ENCODE measurements around the gene SKIL. TPM values are rescaled to one million over a fixed set of nuclear protein-coding genes. Genes with fewer than 3 reads are reported as not detected.

The SKIL gene
- total and polyA plus RNA-seq, 11 donors: 6.6 to 33.6 (median 24.0) TPM

GRCh38 chr3:170417090-170417489 lies 59.6 kb downstream of the SKIL start:
- ATAC-seq (no peak), DNase-seq (no peak)
- intact Hi-C loops (cut with DNase I): loop anchor here in 3 of 10 donors (2.0 to 10.0 kb wide), 3 partner anchors 275 to 428 kb away; no protein-coding TSS in a partner anchor
- TF ChIP-seq POLR2A (IDR thresholded peaks at IDR 0.05): no peak
- TF ChIP-seq, protein P1, sequence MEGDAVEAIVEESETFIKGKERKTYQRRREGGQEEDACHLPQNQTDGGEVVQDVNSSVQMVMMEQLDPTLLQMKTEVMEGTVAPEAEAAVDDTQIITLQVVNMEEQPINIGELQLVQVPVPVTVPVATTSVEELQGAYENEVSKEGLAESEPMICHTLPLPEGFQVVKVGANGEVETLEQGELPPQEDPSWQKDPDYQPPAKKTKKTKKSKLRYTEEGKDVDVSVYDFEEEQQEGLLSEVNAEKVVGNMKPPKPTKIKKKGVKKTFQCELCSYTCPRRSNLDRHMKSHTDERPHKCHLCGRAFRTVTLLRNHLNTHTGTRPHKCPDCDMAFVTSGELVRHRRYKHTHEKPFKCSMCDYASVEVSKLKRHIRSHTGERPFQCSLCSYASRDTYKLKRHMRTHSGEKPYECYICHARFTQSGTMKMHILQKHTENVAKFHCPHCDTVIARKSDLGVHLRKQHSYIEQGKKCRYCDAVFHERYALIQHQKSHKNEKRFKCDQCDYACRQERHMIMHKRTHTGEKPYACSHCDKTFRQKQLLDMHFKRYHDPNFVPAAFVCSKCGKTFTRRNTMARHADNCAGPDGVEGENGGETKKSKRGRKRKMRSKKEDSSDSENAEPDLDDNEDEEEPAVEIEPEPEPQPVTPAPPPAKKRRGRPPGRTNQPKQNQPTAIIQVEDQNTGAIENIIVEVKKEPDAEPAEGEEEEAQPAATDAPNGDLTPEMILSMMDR (IDR thresholded peaks at IDR 0.05): no peak
- no peaks in the 10 kb centered on the region for H3K9me3 ChIP-seq
- H3K27ac ChIP-seq: no peak overlapping the region
- no peaks in the 10 kb centered on the region for H3K36me3 ChIP-seq
- peaks cover 0 to 34% (median 22%) of the 10 kb centered on the region in 12 donors for H3K4me1 ChIP-seq
- H3K27me3 ChIP-seq: peaks cover 0 to 37% (median 23%) of the 10 kb centered on the region in 9 donors
- 84 to 100% (median 88%) methylated on average over 1 of the region's 1 CpG for WGBS, 4 donors
- no peak overlapping the region for H3K4me3 ChIP-seq

DNA sequence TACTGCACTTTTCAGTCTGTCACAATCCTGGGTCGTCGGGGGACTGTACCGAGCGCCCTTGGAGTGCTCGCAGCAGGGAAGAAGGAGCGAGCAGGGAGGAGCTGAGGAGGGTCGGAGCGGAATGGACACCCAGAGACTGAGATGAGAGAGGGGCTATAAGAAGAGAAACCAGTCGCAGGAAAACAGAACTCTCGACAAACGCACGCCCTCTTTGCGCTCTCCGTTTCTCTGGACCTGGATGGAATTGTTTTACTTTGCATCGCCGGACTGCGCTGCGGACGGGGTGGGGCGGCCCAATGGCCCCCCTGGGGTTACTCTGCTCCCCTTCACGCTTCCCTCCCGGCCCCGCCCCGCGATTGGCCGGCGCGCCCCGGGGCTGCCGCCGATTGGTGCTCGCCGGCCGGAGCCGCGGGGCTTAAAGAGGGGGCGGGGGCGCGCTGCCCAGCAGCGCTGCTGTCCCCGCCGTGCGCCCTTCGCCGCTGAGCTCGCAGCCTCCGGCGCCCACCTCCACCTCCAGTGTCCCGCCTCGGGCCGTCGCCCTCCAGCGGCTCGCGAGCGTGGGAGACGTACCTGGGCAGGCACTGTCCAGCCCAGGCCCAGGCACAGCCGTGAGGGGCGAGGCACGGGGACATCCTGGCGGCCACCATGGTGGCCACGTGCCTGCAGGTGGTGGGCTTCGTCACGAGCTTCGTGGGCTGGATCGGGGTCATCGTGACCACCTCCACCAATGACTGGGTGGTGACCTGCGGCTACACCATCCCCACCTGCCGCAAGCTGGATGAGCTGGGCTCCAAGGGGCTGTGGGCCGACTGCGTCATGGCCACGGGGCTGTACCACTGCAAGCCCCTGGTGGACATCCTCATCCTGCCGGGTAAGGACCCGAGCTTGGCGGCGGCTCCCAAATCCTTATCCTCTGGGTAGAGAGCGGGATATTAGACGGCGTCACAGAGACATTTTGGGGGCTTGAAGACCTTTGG lies 61.2 kb downstream of the SKIL start, which contains the start of gene CLDN11:
TSS of gene CLDN11 (plus strand) at position 447 of the 977 bp plus-strand sequence. CDS start at position 646, 199 bp downstream.
- Histone ChIP-seq H3K27me3 (peaks cover 0 to 37% (median 23%) of the 10 kb centered on the region in 9 donors), H3K4me1 (peaks cover 0 to 34% (median 22%) of the 10 kb centered on the region in 12 donors), H3K4me3 (peak within 1 kb of the TSS; percentile 25 to 61 (median 50)), H3K9me3 (no peaks in the 10 kb centered on the region), H3K36me3 (no peaks in the 10 kb centered on the region), H3K27ac (peak within 1 kb of the TSS in 11 of 12 donors; percentile 9 to 70 (median 53))
- intact Hi-C loops (cut with DNase I): loop anchor here in 2 of 10 donors (5.0 to 10.0 kb wide), 2 partner anchors 274 to 426 kb away; no protein-coding TSS in a partner anchor
- peak in 3 of 4 donors; percentile 59 to 76 (median 75) for ATAC-seq
- TF ChIP-seq, protein P1 (IDR thresholded peaks at IDR 0.05): no peak
- TF ChIP-seq POLR2A (IDR thresholded peaks at IDR 0.05): no peak
- WGBS, 4 donors: 2 to 10% (median 3%) methylated on average over 31 to 79 of the region's 79 CpGs
- DNase-seq: peak; percentile 33 to 64 (median 45)

DNA sequence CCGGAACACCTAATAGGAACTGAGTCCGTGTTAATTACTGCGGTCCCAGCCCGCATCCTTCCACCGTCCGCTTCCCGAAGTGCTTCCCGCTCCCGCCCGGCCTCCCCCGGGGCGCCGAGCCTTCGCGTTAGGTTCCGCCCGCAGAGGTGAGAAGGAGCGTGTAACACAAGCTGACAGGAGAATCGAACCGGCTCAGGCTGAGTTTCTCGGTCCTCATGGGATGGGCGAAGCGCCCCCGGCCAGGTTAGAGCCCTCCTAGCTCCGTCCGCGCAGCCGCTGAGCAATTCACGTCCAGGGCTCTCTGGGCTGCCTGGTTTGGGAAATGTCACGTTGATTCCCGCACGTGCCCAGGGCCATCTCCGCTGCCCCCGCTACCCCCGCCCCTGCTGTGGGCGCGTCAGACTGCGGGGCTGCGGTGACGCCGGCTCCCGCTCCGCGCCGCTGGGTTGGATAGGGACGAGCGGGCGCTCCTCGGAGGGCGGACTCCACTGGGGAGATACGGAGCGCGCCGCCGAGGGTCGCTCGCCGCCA lies 62.1 kb downstream of the SKIL start:
- intact Hi-C loops (cut with DNase I): loop anchor here in 2 of 10 donors (5.0 to 10.0 kb wide), 2 partner anchors 273 to 425 kb away; no protein-coding TSS in a partner anchor
- no peak for TF ChIP-seq POLR2A (IDR thresholded peaks at IDR 0.05)
- H3K27ac ChIP-seq: peak overlapping the region in 11 of 12 donors; percentile 9 to 70 (median 53)
- no peaks in the 10 kb centered on the region for H3K9me3 ChIP-seq
- peaks cover 0 to 34% (median 22%) of the 10 kb centered on the region in 12 donors for H3K4me1 ChIP-seq
- H3K27me3 ChIP-seq: peaks cover 0 to 37% (median 23%) of the 10 kb centered on the region in 9 donors
- H3K36me3 ChIP-seq: no peaks in the 10 kb centered on the region
- ATAC-seq (peak in 3 of 4 donors; percentile 41 to 64 (median 60)), DNase-seq (peak in 2 of 5 donors; percentile 22 to 34)
- peak overlapping the region; percentile 19 to 61 (median 50) for H3K4me3 ChIP-seq
- 4 to 6% (median 5%) methylated on average over 22 to 58 of the region's 58 CpGs for WGBS, 4 donors

DNA sequence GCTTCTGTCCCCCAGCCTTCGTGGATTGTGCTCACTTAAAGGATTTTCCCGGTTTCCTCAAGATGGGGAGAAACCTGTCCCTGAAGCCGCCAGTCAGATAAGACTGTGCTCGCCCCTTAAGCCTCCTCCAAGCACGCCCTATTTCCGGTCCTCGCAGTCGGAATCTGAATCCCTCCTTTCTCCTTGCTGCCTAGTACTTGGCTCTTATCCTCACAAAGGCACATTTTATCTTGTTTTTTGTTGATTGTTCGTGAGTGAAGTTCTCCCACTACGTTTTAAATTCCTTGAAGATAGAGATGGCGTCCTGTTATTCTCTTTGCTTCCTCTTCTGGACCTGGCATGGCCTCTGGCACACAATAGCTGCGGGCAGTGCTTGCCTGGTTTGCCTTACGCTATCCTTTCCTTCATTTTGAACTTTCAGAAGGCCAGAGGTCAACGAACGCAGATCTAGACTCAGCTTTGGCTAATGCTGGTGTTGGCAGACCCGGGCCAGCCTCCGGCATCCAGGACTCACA lies 62.8 kb downstream of the SKIL start:
- TF ChIP-seq POLR2A (IDR thresholded peaks at IDR 0.05): no peak
- TF ChIP-seq, protein P1 (IDR thresholded peaks at IDR 0.05): no peak
- 45 to 49% (median 47%) methylated on average over 17 of the region's 17 CpGs for WGBS, 4 donors
- H3K4me1 ChIP-seq: peaks cover 0 to 34% (median 22%) of the 10 kb centered on the region in 12 donors
- H3K4me3 ChIP-seq: peak overlapping the region in 11 of 12 donors; percentile 19 to 61 (median 50)
- ATAC-seq: peak in 3 of 4 donors; percentile 35 to 47 (median 43)
- peak overlapping the region; percentile 16 to 70 (median 50) for H3K27ac ChIP-seq
- H3K36me3 ChIP-seq: no peaks in the 10 kb centered on the region
- peaks cover 0 to 37% (median 23%) of the 10 kb centered on the region in 9 donors for H3K27me3 ChIP-seq
- no peaks in the 10 kb centered on the region for H3K9me3 ChIP-seq
- intact Hi-C loops (cut with DNase I): no loop called here
- DNase-seq: peak in 1 of 5 donors; percentile 15

Measured in heart left ventricle (tissue), 16 donors.